Gastrocnemius medialis (tissue), 4 donors: ENCODE data around the gene DEPDC1B.

Source experiments
- CTCF ChIP-seq, 5 experiments: fragments of 450-650 bp in 3 of 5; fragments of 200-600 bp in 2 of 5; sonication (generic) in 2 of 5; IDR thresholded peaks in 4 of 5; conservative IDR thresholded peaks in 1 of 5; 1 replicate in 4 of 5; 2 replicates in 1 of 5; pipeline ENCODE4 v1.5.1; 2016 to 2019; ENCODE audit warnings: antibody characterized with exemption in 5 of 5, mild to moderate bottlenecking in 3 of 5, moderate library complexity in 3 of 5
- POLR2A ChIP-seq, 2 donors: fragments of 450-650 bp; IDR thresholded peaks; one replicate each; pipeline ENCODE4 v1.6.1; 2017; ENCODE audit warnings: antibody characterized with exemption in 2 of 2, mild to moderate bottlenecking in 2 of 2, moderate library complexity in 2 of 2

- TF ChIP-seq CTCF (IDR thresholded peaks at IDR 0.05 in 4 of 5, conservative IDR thresholded peaks at IDR 0.05 in 1 of 5), result no peak
- TF ChIP-seq POLR2A (IDR thresholded peaks at IDR 0.05), result no peak
These were observed 50.6 kb downstream of the DEPDC1B start for GRCh38 chr5:60649288-60649917.
